ENCODE results near the gene MTF1. TPM values are rescaled to one million over a fixed set of nuclear protein-coding genes. Genes with fewer than 3 reads are reported as not detected.
"Not testable (repeated sequence)": the region's sequence is repeated elsewhere in the genome, so short reads cannot be mapped to it uniquely, and the experiment has no call there.

The MTF1 gene
- total RNA-seq, 2 donors from 2014 or later: 2.3 to 4.8 TPM

DNA sequence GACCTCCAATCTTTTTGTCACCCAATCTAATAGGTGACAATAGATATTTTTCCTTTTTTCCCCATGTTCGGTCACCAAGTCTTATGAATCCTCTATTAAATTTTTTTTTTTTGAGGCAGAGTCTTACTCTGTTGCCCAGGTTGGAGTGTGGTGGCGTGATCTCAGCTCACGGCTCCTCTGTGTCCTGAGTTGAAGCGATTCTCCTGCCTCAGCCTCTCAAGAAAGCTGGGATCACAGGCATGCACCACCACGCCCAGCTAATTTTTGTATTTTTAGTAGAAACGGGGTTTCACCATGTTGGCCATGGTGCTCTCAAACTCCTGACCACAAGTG, 42.5 kb upstream of the MTF1 start:
- H3K27ac ChIP-seq: no peak overlapping the region
- no peak overlapping the region for H3K4me3 ChIP-seq
- H3K27me3 ChIP-seq: no peaks in the 10 kb centered on the region
- H3K36me3 ChIP-seq: peaks cover 9% of the 10 kb centered on the region
- DNase-seq (ENCODE audit: low spot score): no peak
- no peaks in the 10 kb centered on the region for H3K9me3 ChIP-seq
- no peaks in the 10 kb centered on the region for H3K4me1 ChIP-seq
- TF ChIP-seq, protein P1, sequence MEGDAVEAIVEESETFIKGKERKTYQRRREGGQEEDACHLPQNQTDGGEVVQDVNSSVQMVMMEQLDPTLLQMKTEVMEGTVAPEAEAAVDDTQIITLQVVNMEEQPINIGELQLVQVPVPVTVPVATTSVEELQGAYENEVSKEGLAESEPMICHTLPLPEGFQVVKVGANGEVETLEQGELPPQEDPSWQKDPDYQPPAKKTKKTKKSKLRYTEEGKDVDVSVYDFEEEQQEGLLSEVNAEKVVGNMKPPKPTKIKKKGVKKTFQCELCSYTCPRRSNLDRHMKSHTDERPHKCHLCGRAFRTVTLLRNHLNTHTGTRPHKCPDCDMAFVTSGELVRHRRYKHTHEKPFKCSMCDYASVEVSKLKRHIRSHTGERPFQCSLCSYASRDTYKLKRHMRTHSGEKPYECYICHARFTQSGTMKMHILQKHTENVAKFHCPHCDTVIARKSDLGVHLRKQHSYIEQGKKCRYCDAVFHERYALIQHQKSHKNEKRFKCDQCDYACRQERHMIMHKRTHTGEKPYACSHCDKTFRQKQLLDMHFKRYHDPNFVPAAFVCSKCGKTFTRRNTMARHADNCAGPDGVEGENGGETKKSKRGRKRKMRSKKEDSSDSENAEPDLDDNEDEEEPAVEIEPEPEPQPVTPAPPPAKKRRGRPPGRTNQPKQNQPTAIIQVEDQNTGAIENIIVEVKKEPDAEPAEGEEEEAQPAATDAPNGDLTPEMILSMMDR (IDR thresholded peaks at IDR 0.05): no peak

DNA sequence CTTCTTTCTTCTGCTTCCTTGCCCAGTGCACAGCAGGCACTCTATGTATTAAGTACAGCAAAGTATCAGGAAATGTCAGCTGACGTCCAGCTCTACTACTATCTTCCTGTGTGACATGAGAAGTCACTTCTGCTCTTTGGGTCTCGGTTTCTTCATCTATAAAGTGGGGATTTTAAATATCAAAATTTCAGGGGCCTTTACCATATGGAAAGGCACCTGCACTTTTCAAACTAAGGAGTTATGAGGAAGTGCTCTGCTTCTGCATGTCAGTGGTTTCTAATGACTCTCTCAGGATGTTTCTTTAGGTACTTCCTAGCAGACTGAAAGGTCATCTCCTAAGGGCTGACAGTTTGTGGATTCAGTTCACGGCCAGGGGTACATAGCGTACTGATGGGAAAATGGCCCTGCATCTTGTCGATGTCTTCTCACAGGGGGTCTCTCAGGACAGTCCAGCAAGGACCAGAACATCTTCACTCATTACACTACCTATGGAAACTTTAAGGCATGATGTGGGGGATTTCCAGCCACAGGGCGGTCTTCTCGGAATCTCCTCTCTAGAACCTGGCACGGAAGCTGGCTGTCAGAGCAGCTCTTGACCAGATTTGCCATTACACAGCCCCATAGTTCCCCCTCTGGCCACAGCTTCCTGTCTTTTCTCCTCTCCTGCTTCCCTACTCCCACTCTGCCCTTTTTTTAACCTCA, 42.0 kb upstream of the MTF1 start:
- Histone ChIP-seq H3K9me3 (no peaks in the 10 kb centered on the region), H3K36me3 (peaks cover 9% of the 10 kb centered on the region), H3K27ac (no peak overlapping the region), H3K4me1 (no peaks in the 10 kb centered on the region), H3K27me3 (no peaks in the 10 kb centered on the region), H3K4me3 (no peak overlapping the region)
- no peak for DNase-seq (ENCODE audit: low spot score)
- TF ChIP-seq, protein P1 (IDR thresholded peaks at IDR 0.05): no peak

DNA sequence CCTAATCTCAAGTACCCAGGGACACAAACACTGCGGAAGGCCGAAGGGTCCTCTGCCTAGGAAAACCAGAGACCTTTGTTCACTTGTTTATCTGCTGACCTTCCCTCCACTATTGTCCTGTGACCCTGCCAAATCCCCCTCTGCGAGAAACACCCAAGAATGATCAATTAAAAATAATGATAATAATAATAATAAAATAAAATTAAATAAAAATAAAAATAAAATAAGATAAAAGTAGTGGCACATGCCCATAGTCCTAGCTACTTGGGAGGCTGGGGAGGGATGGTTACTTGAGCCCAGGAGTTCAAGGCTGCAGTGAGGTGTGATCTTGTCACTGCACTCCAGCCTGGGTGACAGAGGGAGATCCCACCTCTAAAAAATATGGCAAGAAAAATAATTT, 38.2 kb upstream of the MTF1 start:
- not testable (repeated sequence) for H3K4me3 ChIP-seq; H3K9me3 ChIP-seq; H3K27me3 ChIP-seq; H3K4me1 ChIP-seq; H3K36me3 ChIP-seq; H3K27ac ChIP-seq; DNase-seq (ENCODE audit: low spot score)

DNA sequence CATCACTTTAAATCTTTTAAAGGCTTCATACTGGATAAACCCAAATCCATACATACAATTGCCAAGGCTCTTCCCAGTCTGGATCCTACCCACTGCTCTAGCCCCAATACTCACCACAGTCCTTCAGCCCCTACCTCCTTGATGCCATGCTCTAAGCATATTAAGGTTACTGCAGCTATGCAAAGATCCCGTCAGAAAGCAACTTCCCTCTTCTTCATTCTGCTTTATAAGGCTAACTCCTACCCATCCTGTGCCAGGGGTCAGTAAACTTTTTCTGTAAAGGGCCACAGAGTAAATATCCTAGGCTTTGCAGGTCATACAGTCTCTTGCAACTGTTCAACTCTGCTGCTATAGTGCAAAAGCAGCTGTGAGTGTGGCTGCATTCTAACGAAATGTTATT, 34.3 kb upstream of the MTF1 start:
- H3K36me3 ChIP-seq: peaks cover 15% of the 10 kb centered on the region
- no peak for DNase-seq (ENCODE audit: low spot score)
- H3K27ac ChIP-seq: no peak overlapping the region
- no peaks in the 10 kb centered on the region for H3K4me1 ChIP-seq
- H3K4me3 ChIP-seq: no peak overlapping the region
- H3K9me3 ChIP-seq: no peaks in the 10 kb centered on the region
- TF ChIP-seq, protein P1 (IDR thresholded peaks at IDR 0.05): no peak
- no peaks in the 10 kb centered on the region for H3K27me3 ChIP-seq

DNA sequence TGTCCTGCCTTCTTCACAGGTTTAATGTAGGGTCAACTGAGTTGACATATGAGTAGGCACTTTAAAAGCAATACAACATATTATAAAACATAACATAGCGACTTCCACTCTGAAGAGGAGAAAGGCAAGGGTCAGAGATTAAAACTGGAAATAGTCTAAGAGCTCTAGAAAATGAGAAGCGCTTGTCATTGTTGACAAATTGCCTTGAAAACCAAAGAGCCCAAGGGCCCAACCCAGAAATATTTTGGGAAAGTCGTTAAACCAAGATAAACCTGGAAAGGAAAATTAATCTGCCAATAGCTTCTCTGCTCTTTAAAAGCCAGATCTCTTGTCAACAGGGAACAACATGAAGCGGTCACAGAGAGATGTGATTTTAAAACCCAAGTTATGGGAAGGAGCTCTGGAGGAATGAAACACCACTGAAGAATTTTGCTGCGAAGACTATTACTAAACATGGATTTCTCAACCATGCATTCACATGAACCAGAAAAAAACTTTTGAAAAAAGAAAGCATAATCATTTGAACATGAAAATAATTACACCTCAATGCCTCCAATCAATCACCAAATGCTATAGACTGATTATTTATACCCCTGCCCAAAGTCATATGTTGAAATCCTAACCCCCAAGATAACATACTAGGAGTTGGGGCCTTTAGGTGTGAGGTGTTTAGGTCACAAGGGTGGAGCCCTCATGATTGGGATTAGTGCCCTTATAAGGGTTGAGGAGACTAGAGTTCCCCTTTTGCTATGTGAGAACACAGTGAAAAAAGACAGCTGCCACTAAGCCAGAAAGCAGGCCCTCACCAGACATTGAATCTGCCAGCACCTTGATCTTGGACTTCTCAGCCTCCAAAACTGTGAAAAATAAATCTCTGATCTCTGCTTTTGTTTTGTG, 33.0 kb upstream of the MTF1 start:
- no peaks in the 10 kb centered on the region for H3K27me3 ChIP-seq
- no peak overlapping the region for H3K27ac ChIP-seq
- H3K36me3 ChIP-seq: peaks cover 28% of the 10 kb centered on the region
- no peaks in the 10 kb centered on the region for H3K4me1 ChIP-seq
- no peaks in the 10 kb centered on the region for H3K9me3 ChIP-seq
- no peak overlapping the region for H3K4me3 ChIP-seq
- TF ChIP-seq, protein P1 (IDR thresholded peaks at IDR 0.05): no peak
- DNase-seq (ENCODE audit: low spot score): no peak

DNA sequence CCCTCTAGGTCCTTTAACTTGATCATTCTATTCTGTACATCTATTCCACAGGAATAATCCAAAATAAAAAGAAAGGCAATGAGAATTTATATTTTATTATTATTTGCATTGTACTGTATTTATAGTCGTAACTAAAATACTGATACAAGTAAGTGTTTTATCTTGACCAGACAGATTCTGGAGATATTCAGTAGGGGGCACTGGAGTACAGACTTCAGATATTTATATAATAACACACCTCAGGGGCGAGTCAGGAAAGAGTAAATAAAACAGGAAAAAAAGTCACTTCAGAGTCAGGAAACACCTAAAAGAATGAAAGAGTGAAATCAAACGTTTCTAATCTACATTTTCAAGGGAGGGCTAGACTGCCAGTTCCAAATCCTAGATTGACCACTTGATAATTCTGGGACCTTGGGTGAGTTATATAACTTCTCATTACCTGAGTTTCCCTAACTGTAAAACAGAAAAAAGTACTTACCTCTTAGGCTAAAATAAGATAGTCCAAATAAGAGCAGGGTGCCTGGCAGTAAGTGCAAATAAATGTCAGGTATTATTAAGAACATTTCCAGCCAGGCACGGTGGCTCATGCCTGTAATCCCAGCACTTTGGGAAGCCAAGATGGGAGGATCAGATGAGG, 31.1 kb upstream of the MTF1 start:
- Histone ChIP-seq H3K27me3 (no peaks in the 10 kb centered on the region), H3K4me3 (no peak overlapping the region), H3K4me1 (no peaks in the 10 kb centered on the region), H3K36me3 (peaks cover 47% of the 10 kb centered on the region), H3K9me3 (no peaks in the 10 kb centered on the region), H3K27ac (no peak overlapping the region)
- no peak for DNase-seq (ENCODE audit: low spot score)
- TF ChIP-seq, protein P1 (IDR thresholded peaks at IDR 0.05): peak in 1 of 2 donors; percentile 58

Measured in right atrium auricular region (tissue), 2 donors.